GM12878 (cell line): ENCODE results near the gene MCM6. TPM values are rescaled to one million over a fixed set of nuclear protein-coding genes. Genes with fewer than 3 reads are reported as not detected.

Source experiments
- ASH2L ChIP-seq: fragments of 300-600, 200-600 bp; sonication (generic); IDR thresholded peaks from 2 replicates; pipeline ENCODE4 v1.6.1; 2017; ENCODE audit warnings: low read depth, mild to moderate bottlenecking, borderline replicate concordance
- BCL11A ChIP-seq: IDR thresholded peaks from 2 replicates; pipeline ENCODE4 v1.6.1; 2011; ENCODE audit warnings: low read depth, low read length
- BHLHE40 ChIP-seq, 2 experiments: fragments of 450-650 bp in 1 of 2; IDR thresholded peaks; 2 replicates each; pipeline ENCODE4 v1.6.1; 2011 to 2017; ENCODE audit warnings: low read depth in 2 of 2, borderline replicate concordance in 1 of 2, improper control_type of control experiment in 1 of 2, low read length in 1 of 2, mild to moderate bottlenecking in 1 of 2
- CREB1 ChIP-seq: IDR thresholded peaks from 2 replicates; pipeline ENCODE4 v1.6.1; 2012; ENCODE audit warnings: low read depth, mild to moderate bottlenecking, inconsistent platforms
- DPF2 ChIP-seq: fragments of 450-650 bp; IDR thresholded peaks from 2 replicates; pipeline ENCODE4 v1.6.1; 2017; ENCODE audit warnings: mild to moderate bottlenecking
- E2F8 ChIP-seq: fragments of 450-650 bp; IDR thresholded peaks from 2 replicates; pipeline ENCODE4 v1.6.1; 2018; ENCODE audit warnings: mild to moderate bottlenecking, low read depth, moderate library complexity; ENCODE audit not compliant: partially characterized antibody
- FOXM1 ChIP-seq: IDR thresholded peaks from 2 replicates; pipeline ENCODE4 v1.6.1; 2012; ENCODE audit warnings: low read depth, mild to moderate bottlenecking, inconsistent platforms, low read length, moderate library complexity
- IKZF1 ChIP-seq: fragments of 450-650 bp; conservative IDR thresholded peaks from 2 replicates; pipeline ENCODE4 v1.6.1; 2017; ENCODE audit warnings: antibody characterized with exemption, mild to moderate bottlenecking
- KLF5 ChIP-seq: fragments of 450-650 bp; IDR thresholded peaks from 2 replicates; pipeline ENCODE4 v1.6.1; 2014; ENCODE audit warnings: mild to moderate bottlenecking; ENCODE audit not compliant: partially characterized antibody
- LARP7 ChIP-seq: fragments of 450-650 bp; IDR thresholded peaks from 2 replicates; pipeline ENCODE4 v1.6.1; 2017; ENCODE audit warnings: mild to moderate bottlenecking
- MXI1 ChIP-seq: fragments of 150-350 bp; IDR thresholded peaks from 2 replicates; pipeline ENCODE4 v1.6.1; 2011; ENCODE audit warnings: low read depth, mild to moderate bottlenecking, inconsistent platforms, low read length, improper control_type of control experiment
- NKRF ChIP-seq: fragments of 450-650 bp; conservative IDR thresholded peaks from 2 replicates; pipeline ENCODE4 v1.6.1; 2017; ENCODE audit warnings: mild to moderate bottlenecking, moderate library complexity
- NR2C2 ChIP-seq: IDR thresholded peaks from 2 replicates; pipeline ENCODE4 v1.6.1; 2011; ENCODE audit warnings: borderline replicate concordance, low read depth; ENCODE audit not compliant: control insufficient read depth, insufficient read length
- NR2F1 ChIP-seq: fragments of 450-650 bp; conservative IDR thresholded peaks from 2 replicates; pipeline ENCODE4 v1.6.1; 2017; ENCODE audit warnings: mild to moderate bottlenecking
- POU2F2 ChIP-seq: IDR thresholded peaks from 3 replicates; pipeline ENCODE4 v1.6.1; 2011; ENCODE audit warnings: low read depth, mild to moderate bottlenecking, low read length, borderline replicate concordance
- RAD21 ChIP-seq: IDR thresholded peaks from 2 replicates; pipeline ENCODE4 v1.6.1; 2011; ENCODE audit warnings: mild to moderate bottlenecking, low read depth, low read length, moderate library complexity; ENCODE audit not compliant: insufficient read depth
- RAD51 ChIP-seq: fragments of 450-650 bp; IDR thresholded peaks from 2 replicates; pipeline ENCODE4 v1.6.1; 2016; ENCODE audit warnings: moderate library complexity, mild to moderate bottlenecking, inconsistent platforms
- SIX5 ChIP-seq: IDR thresholded peaks from 2 replicates; pipeline ENCODE4 v1.6.1; 2011; ENCODE audit warnings: mild to moderate bottlenecking, low read depth, low read length, moderate library complexity; ENCODE audit not compliant: severe bottlenecking
- SP1 ChIP-seq: IDR thresholded peaks from one replicate; pipeline ENCODE4 v1.6.1; 2011; ENCODE audit warnings: low read depth, low read length
- SRF ChIP-seq, 2 experiments: IDR thresholded peaks; 2 replicates each; pipeline ENCODE4 v1.6.1; 2011; ENCODE audit warnings: low read depth in 2 of 2, low read length in 2 of 2, mild to moderate bottlenecking in 1 of 2, moderate library complexity in 1 of 2
- ZBTB33 ChIP-seq: fragments of 450-650 bp; IDR thresholded peaks from 2 replicates; pipeline ENCODE4 v1.6.1; 2017; ENCODE audit warnings: mild to moderate bottlenecking
- polyA plus RNA-seq, 11 experiments: library from polyadenylated mRNA; depleted of rRNA in 4 of 11; unstranded in 6 of 11; stranded (reverse) in 5 of 11; fragments of >200 nt; fragmentation: Nextera tagmentation in 4 of 11; fragmentation: Illumina TruSeq in 1 of 11; extraction: Ambion mirVana in 4 of 11; extraction: Trizol in 1 of 11; gene quantifications; 1 replicate in 1 of 11; 2 replicates in 10 of 11; pipeline versions ENCODE4 v1.2.1 to v1.2.3, GENCODE V29; 2011 to 2016; ENCODE audit warnings: inconsistent platforms in 2 of 11, missing spikeins in 2 of 11, low read depth in 1 of 11
- total RNA-seq, 4 experiments: library from RNA; depleted of rRNA in 3 of 4; stranded (reverse); fragments of >200 nt in 3 of 4; fragmentation: Illumina TruSeq in 1 of 4; extraction: Trizol in 1 of 4; gene quantifications; 2 replicates each; pipeline versions ENCODE4 v1.2.1 to v1.2.3, GENCODE V29; 2013 to 2021

MCM6 gene
- total and polyA plus RNA-seq, 10 of the 15 experiments (the other 5 are each of a cell fraction or from before 2014, with no cell fraction given) = 37.4 to 118 (median 82.2) TPM

DNA sequence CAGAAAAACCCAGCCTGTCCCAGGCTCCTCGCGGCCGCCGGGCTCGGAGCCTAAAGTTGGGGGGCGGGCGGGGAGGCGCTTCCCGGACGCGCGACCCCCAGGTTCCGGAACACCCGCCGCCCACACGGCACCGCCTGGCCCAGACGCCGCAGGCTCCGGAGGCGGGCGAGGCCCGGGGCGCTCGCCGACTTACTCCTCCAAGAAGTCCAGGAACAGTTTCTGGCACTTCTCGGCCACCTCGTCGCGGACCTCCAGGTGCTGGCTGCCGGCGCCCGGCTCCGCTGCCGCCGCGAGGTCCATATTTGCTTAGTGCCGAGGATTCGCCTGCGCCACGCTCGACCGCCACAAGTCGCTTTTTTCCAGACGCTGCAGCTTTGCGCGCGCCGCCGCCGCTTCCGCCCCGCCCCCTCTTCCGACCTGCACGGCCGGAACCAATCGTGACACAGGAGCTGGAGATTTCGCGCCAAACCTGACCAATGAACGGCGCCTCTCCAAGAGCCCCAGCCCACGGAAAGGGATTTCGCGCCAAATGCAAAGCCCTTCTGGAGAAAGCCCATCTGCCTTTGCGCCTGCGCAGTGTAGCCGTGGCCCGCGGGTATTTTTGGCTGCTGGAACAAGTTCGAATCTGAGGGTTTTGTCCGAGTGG is at the start of gene MCM6 (continued):
- TF ChIP-seq E2F8 = peak; percentile 100
- no peak for TF ChIP-seq SIX5
- TF ChIP-seq LARP7 = peak; percentile 66; the same call in 1 of the 2 replicates
- peak; percentile 14; the same call in 1 of the 2 replicates for TF ChIP-seq FOXM1
- peak; percentile 64 for TF ChIP-seq DPF2
- TF ChIP-seq ZBTB33 = no peak
- peak; percentile 96 for TF ChIP-seq CREB1
- TF ChIP-seq POU2F2 = peak; percentile 31; the same call in 1 of the 3 replicates
- peak; percentile 90 for TF ChIP-seq NKRF
- peak; percentile 86 for TF ChIP-seq SP1
- no peak for TF ChIP-seq RAD51
- TF ChIP-seq BCL11A = no peak
- TF ChIP-seq ASH2L = 0 out of 2 replicates have a peak, but pooled peaks have one; percentile 33
- peak; percentile 27 to 37; a peak in 1 of 4 replicates for TF ChIP-seq SRF (IDR thresholded peaks at IDR 0.05; ENCODE audit: low read depth in 2 of 2, low read length in 2 of 2)
- TF ChIP-seq KLF5 = peak; percentile 73
- TF ChIP-seq IKZF1 = peak; percentile 79; the same call in 1 of the 2 replicates
- peak in 1 of 2 experiments; percentile 10; a peak in 1 of 4 replicates for TF ChIP-seq BHLHE40 (IDR thresholded peaks at IDR 0.05; ENCODE audit: borderline replicate concordance in 1 of 2, low read depth in 2 of 2, low read length in 1 of 2)
- no peak for TF ChIP-seq NR2C2
- 0 out of 2 replicates have a peak, but pooled peaks have one; percentile 41 for TF ChIP-seq NR2F1
- no peak for TF ChIP-seq RAD21
- TF ChIP-seq MXI1 = peak; percentile 87
